ENCODE measurements around the gene CDS2. TPM values are rescaled to one million over a fixed set of nuclear protein-coding genes. Genes with fewer than 3 reads are reported as not detected.

CDS2 gene
- total and polyA plus RNA-seq, 2 of the 13 experiments (the other 11 are each of a cell fraction or from before 2014, with no cell fraction given): 81.3 to 153 TPM

GRCh38 chr20:5126512-5127203 is at the start of gene CDS2 (continued):
- TF ChIP-seq CHD4 (IDR thresholded peaks at IDR 0.05; ENCODE audit: borderline replicate concordance, low read length) (no peak), NFAT5 (CRISPR knock-in tag; IDR thresholded peaks at IDR 0.05) (peak; percentile 68), ZNF790 (CRISPR knock-in tag; IDR thresholded peaks at IDR 0.05; ENCODE audit: borderline replicate concordance) (no peak), RNF219 (CRISPR knock-in tag; IDR thresholded peaks at IDR 0.05) (no peak), KAT8 (CRISPR knock-in tag; IDR thresholded peaks at IDR 0.05) (peak; percentile 89), ZNF10 (CRISPR knock-in tag; IDR thresholded peaks at IDR 0.05; ENCODE audit: borderline replicate concordance, low read depth) (no peak), THYN1 (CRISPR knock-in tag; IDR thresholded peaks at IDR 0.05; ENCODE audit: borderline replicate concordance, low read depth) (no peak; the same call in 1 of the 2 replicates), FOXJ3 (CRISPR knock-in tag; IDR thresholded peaks at IDR 0.05; ENCODE audit: borderline replicate concordance) (peak; percentile 54; the same call in 1 of the 2 replicates), JDP2 (CRISPR knock-in tag; IDR thresholded peaks at IDR 0.05; ENCODE audit: borderline replicate concordance) (no peak), ZNF776 (CRISPR knock-in tag; IDR thresholded peaks at IDR 0.05) (no peak; the same call in 1 of the 2 replicates), KDM2A (CRISPR knock-in tag; IDR thresholded peaks at IDR 0.05; ENCODE audit: borderline replicate concordance, low read depth) (peak; percentile 94), TFE3 (CRISPR knock-in tag; IDR thresholded peaks at IDR 0.05) (peak; percentile 58), ZSCAN29 (CRISPR knock-in tag; conservative IDR thresholded peaks at IDR 0.05) (peak; percentile 51; the same call in 1 of the 2 replicates), REPIN1 (CRISPR knock-in tag; IDR thresholded peaks at IDR 0.05; ENCODE audit: borderline replicate concordance, low read depth) (peak; percentile 90), TFDP2 (CRISPR knock-in tag; IDR thresholded peaks at IDR 0.05) (peak; percentile 97), ADNP (CRISPR knock-in tag; IDR thresholded peaks at IDR 0.05) (no peak)

All from HepG2 (cell line).